Measurements from ENCODE around the gene STN1.
"Not testable (repeated sequence)": the region's sequence is repeated elsewhere in the genome, so short reads cannot be mapped to it uniquely, and the experiment has no call there.

STN1 gene

DNA sequence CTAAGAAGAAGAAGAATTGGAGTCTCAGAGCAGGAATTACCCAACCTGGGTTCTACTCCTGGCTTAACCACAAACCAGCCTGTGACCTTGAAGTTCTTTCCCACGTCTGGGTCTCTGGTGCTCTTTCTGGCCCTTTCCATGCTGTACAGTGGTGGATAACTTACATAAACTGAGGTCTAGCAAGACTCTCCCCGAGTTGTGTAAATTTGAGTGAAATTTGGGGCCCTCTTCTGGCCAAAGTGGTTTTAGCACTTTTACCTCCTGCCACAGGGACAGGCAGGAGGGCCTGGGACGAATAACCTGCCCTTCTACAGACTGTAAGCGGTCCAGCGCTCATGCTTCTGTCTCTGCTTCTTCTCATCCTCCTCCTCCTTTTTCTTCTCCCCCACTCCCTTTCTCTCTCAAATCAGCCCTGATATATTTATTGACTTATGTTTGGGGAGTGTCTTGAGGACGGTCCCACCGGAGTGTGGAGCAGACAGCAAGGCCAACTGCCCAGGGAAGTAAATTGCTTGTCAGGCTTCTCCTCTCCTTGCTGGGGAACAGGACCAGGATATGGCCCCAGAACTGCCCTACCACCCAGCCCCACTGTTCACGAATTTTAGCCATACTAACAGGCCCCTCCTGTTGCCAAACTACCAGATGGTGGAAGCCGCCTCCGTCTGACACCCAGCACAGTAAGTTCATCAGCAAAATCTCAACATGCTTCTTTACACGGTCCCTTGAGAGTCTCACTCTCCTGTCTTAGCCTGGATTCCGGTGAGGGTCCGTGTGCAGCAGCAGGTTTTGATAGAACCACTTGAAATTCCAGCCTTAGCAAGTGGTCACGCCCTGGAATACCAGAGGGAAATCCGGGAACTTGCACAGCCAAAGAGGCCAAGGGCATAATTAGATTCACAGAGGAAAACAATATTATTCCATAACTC is 58.6 kb downstream of the STN1 start:
- peak; percentile 73 for DNase-seq

DNA sequence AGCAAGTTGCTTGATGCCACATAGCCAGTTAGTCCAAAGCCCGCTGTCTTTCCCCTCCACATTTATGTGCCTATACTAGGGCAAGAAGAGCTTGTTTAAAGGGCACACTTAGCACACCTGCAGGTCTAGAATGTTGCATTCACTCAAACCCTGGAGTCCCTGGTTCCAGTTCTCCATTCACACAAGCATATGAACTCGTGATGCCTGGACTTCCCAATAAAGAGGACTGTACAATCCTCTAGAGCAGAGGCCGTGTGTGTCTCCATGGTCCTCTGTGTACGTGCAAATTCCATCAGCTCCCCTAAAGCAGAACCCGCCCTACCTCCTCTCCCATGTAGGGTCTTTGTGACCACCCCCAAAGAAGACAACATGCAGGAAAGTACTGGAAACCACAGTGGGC is 59.6 kb downstream of the STN1 start:
- no peak for DNase-seq

DNA sequence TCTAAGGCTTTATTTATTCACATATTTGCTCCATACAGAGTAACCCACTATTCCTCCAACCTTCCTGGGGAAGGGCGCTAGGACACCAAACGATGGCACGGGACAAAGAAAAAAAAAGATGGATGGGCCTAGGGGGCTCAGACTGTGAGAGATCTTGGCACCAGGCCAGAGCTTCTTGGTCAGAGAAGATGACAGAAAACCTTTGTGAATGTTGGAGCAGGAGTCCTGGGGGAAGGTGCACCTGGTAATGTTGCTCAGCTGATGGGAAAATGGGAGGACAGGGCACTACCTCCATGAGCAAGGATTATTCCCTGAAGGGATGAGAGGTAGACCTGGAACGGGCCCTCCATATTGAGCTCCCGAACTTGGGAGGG is 61.2 kb downstream of the STN1 start:
- DNase-seq = no peak

DNA sequence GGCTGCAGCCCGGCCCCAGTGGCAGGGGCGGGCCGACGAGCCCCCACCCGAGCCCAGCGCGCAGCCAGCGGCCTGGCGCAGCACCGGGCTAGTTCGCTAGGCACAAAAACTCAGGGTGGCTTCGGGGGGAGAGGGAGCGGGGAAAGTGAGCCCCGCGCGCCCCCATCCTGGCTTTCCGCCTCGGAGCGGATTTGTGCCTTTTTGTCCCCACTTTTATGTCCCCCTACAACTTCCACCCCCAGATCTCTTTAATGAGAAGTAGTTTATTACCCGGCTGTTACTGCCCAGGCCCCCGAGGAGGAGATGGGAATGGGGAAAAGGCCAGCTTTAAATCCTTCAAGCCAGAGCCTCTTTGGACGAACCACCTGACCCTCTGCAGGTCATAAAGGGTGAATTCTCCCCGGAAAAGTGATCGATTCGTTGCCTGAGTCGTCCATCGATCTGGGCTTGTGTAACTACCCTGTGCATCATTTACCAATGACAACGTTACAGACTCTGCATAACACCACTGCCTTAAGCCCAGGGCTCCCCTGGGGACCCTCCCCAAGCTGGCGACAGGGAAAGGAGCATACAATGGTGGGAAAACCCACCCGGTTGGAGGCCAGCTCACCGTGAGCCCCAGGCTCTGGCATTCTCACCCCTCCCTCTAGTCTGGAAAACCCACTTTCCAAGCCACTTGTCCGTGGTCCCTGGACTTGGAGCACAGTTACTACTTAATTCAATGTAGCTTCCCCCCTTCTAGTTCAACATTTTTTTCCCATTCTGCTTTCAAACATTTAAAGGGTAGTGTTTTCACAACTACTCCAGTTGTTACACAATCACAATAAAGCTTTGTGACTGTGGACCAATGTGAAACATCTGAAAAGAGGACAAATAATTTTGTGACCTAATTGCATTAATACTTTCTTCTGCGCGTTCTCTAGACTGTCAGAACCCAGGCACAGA is 61.9 kb downstream of the STN1 start:
- no peak for DNase-seq

DNA sequence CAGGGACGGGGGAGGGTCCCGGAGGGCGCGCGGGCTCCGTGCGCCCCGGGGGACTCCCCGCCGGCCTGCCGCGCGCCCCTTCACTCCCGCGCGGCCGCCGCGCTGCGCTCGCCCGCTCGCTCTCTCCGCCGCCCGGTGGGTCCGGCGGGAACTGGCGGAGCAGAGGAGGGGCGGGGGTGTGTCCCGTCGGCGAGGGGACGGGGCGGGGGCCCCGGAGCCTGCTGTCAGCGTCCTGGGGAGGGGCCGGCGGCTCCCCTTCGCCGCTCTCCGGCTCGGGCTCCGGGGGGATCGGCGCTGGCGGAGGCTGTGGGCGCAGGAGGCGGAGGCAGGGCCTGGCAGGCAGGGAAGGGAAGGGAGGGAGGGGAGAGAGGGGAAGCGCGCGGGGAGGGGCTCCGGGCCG is 62.6 kb downstream of the STN1 start, which contains the start of gene SH3PXD2A:
SH3PXD2A (minus strand) TSS at position 153 of the 400 bp plus-strand sequence. CDS start 310 bp downstream, outside the sequence.
- peak; percentile 53 for DNase-seq

DNA sequence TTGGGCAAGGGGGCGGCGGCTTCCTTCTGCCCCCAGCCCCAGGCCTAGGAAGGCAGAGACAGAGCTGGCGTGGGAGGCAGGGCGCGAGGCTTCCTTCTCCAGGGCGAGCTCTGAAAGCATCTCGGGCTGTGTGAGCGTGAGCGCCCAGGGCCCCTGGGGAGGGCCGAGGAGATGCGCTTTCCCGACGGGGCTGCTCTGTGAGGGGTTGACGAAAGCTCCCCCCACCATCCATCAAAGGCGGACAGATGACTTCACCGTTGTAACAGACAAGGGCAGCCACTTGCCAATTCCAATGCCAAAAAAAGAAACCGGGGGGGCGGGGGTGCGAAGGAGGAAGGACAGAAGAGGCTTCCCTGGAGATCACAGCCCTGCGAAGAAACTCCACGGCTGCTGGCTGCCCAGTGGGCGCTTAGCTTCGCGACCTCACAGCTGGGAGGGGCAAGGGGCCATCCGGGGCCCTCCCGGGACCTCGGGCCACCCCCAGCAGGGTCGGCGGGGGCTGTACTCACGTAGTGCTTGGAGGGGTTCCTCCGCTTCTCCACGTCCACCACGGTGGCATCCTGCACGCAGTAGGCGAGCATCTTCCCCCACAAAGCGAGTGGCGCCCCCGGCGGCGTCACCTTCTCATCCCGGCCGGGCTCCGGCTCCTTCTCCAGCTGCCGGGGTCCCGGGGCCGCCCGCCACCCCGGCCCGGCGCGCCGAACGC is 63.1 kb downstream of the STN1 start:
- peak; percentile 84 for DNase-seq

DNA sequence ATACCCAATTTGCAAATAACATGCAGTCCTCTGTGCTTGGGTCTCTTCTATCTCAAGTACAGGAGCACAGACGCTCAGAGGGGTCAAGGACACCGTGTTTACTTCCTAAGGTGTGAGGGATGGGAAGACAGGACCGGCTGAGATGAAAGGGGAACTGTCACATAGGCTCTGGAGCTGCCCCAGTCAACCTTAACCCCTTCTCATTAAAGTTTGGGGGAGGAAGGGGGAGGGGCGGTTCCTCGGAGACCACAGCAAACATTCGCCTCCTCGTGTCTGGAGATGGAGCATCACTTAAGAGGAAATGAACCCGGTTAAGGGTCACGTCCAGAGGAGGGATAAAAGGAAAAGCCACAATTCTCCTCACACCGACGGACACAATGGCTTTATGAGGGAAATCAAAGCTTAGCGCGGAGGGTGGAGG is 63.7 kb downstream of the STN1 start:
- peak; percentile 36 for DNase-seq

DNA sequence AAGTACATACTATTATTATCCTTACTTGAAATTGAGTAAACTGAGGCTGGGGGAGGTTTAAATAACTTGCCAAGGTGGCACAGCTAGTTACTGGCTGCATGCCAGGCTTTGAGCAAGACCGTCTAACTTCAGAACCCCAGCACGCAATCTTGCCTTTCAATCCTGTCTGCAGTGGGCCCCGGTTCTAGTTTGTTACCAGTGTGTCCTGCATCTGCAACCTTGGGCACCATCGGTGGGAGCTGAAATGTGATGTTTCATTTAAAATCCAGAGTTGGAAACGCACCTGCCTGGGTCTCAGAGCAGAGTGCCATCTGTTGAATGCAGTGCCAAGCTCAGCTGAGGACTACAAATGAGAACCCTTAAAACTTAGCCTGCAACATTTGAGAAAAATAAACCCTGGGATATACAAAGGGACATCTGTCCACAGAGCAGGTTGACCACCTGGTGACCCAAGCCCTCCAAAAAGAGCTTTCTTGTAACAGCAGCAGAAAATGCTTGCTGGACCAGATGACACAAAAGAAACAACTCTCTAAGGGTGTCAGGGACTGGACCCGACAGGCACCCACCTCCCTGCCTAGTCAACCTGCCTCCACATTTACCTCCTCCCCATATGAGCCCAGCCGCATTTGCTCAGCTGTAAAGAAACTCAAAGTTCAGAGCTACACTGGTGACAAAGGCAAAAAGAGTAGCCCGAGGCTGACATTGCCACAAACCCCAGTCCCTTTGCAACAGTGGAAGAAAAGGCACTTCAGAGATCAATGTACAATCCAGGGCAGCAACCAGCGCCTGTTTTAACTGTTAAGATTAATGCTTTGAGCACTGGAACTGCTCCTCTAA is 64.3 kb downstream of the STN1 start:
- no peak for DNase-seq

DNA sequence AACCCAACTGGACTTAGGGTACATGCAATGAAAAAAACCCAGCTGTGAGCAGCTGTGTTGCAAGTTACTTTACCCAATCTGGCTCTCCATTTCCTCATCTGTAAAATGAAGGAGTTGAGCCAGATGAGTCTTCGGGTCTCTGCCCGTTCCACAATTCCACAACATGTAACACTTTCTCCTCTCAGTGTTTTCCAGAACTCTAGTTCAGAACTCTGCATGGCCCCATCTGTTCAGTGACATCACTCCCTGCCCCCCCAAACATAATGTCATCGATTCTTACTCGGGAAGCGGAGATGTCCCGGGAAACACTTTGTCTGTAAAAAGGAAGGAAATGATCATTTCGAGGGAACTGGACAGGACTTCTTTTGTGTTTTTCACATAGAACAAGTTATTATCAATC is 65.1 kb downstream of the STN1 start:
- no peak for DNase-seq

DNA sequence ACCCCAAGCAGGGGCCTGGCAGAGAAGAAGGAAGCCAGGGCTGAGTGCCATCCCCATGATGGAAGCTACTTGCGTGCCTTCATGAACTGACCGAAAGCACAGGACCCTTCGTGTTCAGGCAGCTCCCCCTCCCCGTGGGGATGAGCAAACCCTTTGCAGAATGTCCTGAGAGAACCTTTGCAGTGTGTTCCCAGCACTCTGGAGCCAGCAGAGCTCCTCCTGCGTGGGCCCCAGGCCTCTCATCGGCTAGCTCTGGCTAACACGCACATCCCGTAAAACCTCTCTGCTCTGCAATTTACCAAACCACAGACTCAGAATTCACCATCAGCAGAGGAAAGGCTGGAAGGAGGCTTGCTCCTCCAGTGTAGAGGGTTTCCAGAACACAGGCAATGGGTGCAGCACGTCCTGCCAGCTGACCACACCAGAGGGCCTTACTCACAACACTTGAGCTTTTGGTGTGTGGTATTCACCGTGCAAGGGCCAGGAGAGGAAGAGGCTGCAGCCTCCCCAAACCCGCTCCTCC is 65.7 kb downstream of the STN1 start:
- DNase-seq = peak; percentile 68

DNA sequence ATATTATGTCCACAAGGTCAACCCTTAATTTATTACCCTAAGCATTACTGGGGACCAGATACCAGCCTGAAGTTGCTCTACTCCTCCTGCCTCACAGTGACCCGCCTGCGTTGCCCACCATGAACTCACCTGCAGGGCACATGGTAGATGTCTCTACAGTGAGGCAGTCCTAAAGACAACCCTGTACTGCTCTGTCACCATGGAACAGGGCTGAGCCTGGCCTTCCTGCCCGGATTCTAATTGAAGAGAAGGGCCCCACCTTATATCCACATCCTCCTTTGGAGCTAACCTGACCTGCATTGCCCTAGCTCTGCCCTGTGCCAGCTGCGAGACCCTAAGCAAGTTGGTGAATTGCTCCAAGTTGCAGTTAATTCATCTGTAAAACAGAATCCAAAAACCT is 66.7 kb downstream of the STN1 start:
- no peak for DNase-seq

DNA sequence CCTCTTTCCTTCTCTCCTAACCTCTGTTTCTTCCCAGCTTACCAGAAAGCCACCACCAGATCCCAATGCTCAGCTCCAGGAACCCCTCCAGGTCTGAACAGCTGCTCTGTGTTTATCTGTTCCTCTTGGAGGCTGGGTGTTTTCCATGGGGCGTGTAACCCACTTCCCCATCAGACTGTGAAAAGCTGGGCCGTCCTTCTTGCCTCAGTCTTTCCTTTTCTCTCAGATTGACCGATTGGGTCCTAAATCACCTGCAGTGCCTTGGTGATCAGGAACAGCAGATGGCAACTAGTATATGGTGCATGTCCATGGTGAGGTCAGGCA is 67.5 kb downstream of the STN1 start:
- peak; percentile 31 for DNase-seq

DNA sequence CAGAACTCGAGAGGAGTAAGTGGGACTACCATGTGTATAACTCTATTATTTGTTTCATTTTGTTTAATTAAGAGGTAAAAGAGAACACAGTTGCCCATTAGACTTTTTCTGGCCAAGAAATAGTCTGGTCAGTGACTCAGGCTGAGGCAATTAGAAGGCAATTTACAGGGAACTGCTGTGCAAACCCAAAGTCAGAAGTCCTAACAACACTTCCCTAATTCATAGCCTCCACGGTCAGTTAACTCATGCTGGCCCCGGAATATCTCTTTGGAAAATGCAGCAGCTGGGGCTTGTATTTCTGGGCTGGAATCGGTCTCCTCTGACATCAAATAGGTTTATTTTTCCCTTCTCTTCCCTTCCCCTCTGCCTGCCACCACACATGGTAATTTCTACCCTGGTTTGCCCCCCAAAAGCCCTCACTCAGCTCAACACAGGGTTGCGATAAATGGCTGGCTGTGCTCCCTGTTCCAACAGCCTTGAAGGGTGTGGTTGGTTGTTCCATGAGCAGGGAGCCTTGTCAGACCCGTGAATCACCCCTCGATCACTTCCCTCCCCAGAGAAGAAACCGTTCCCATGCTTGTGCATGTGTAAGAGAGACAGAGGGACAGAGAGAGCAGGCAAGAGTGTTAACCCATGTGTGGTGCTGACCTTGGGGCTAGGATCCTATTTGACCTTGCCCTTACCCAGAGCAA is 68.0 kb downstream of the STN1 start:
- DNase-seq = peak; percentile 84

DNA sequence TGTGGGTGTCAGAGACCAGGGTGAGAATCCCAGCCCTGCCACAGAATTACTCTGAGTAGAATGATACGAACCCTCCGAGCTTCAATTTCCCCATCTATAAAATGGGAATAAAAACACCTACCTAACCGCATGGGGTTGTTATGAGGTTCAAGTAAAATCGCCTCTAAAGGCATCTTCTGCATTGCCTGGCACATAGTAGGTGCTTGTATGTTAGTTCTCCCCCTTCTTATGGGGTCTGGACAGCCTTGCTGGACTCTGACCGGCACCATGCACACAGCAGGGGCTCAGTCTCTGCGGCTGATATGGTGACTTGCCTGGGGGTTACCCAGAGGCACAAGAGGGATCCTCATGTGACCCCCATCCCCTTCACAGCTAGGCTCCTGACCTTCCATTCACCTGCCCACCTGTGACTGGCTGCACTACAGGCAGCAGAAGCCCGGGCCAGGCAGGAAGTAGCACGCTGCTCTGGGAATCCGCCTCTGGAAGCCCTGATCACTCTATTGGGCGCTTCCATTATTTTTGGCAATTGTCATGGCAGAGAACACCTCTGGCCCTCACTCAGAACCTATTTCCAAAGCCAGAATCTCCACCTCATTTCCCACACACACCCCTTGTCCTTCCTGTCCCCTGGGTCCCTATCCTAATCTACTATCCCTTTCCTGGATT is 68.6 kb downstream of the STN1 start:
- no peak for DNase-seq

DNA sequence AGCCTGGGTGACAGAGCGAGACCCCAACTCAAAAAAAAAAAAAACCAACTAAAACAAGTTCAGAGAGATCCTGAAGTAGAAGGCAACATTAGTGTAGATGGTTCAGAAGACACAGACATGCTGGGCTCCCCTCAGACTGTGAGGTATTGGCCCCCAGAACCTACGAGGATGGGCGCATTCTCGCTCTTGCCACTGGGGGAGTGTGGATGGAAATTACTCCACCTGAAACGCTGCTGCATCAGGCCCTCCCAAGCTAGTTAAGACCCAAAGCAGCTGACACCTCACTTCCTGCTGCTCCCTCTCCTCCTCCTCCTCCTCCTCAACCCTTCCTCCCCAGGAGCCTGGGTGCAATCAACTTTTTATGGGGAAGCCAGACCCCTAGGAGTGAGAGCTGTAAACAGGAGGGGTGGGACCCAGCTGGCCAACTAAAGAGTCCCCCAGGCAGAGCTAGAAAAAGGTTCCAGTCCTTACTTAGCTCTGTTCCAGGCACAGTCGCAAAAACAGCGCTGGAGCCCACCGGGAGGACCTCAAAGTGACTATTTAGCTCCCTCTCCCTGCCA is 70.0 kb downstream of the STN1 start:
- no peak for DNase-seq

DNA sequence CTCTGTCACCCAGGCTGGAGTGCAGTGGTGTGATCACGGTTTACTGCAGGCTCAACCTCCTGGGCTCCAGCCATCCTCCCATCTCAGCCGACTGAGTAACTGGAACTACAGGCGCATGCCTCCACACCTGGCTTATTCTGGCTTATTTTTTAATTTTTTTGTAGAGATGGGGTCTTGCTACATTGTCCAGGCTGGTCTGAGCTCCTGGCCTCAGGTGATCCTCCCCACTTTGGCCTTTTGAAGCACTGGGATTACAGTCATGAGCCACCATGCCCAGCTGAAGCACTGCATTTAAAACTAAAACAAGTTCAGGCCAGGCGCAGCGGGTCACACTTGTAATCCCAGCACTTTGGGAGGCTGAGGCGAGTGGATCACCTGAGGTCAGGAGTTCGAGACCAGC is 70.6 kb downstream of the STN1 start:
- no peak for DNase-seq

DNA sequence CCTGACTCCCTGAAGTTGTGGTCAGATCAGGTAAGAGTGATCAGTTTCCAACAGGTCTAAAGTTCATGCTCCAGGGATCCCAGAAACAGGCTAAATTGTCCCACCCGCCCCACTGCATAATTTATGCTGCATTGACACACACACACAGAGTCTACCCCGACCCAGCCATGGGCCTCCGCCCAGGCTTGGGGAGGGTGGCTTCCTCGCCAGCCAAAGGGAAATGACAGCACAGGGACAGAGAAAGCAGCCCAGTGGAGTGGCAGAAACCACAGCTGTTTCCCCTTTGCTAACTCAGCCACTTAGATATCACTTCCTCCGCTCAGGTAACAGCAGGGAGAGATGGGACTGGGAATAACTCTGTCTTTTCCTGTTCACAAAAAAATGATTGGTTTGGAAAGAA is 72.0 kb downstream of the STN1 start:
- DNase-seq = no peak

DNA sequence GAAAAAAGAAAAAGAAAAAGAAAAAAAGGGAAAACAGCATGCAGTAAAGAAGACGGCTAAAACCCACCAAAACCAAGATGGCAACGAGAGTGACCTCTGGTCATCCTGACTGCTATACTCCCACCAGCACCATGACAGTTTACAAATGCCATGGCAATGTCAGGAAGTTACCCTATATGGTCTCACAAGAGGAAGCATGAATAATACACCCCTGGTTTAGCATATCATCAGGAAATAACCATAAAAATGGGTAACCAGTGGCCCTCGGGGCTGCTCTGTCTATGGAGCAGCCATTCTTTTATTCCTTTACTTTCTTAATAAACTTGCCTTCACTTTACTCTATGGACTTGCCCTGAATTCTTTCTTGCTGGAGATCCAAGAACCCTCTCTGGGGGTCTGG is 72.6 kb downstream of the STN1 start:
- not testable (repeated sequence) for DNase-seq

DNA sequence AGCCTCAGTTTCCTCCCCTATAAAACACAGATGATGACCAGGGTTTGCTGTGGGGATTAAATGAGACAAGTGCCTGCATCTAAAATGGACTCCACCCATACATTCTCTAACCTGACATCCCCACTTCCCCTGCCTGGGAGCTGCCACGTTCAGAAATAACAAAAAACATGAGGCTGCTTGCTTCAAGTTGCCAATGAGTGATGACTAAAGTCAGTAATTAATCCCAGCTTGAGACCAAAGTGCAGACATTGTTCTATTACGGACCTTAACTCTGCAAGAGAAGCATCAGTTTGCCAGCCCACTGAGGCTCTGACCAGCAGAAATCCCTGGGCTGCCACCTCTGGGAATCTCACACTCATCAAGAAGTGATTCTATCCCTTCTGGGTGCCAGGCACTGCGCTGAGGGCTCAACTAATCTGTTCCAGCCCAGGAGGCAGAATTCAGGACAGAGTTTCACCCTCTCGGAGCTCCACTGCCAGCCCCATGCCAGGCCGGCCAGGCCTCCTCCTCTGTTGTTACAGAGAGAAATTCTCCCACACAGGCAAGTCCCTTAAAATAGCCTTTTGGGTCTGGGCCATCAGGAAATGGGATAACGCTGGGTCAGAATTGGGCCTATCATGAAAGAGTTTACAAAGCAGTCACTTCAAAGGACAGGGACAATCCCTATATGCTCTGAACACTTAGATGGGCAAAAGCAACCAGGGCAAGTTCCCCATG is 74.0 kb downstream of the STN1 start:
- DNase-seq = peak; percentile 87
